COLO668 (cell line): ENCODE measurements around the gene ARHGEF19.
"Not testable (repeated sequence)": the region's sequence is repeated elsewhere in the genome, so short reads cannot be mapped to it uniquely, and the experiment has no call there.

Experiments used
- DNase-seq: peaks from one replicate; lab custom pipeline; 2025; ENCODE audit not compliant: unreplicated experiment; lab: John Stamatoyannopoulos, UW

ARHGEF19 gene

DNA sequence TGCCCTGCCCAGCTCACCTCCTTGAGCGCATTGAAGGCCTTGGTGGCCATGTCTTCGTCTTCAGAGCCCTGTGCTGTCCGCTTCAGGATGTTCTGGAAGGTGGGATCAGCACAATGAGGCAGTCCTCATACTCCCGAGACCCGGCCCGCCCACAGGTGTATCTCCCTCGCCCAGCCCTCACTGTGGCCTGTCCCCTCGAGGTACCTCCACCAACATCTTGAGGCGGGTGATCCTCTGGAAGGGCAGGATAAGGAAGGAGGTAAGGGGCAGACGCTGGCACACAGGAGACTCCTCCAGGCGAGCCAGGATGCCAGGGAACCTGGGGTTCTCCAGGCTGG is 7.1 kb downstream of the ARHGEF19 start:
- no peak for DNase-seq

DNA sequence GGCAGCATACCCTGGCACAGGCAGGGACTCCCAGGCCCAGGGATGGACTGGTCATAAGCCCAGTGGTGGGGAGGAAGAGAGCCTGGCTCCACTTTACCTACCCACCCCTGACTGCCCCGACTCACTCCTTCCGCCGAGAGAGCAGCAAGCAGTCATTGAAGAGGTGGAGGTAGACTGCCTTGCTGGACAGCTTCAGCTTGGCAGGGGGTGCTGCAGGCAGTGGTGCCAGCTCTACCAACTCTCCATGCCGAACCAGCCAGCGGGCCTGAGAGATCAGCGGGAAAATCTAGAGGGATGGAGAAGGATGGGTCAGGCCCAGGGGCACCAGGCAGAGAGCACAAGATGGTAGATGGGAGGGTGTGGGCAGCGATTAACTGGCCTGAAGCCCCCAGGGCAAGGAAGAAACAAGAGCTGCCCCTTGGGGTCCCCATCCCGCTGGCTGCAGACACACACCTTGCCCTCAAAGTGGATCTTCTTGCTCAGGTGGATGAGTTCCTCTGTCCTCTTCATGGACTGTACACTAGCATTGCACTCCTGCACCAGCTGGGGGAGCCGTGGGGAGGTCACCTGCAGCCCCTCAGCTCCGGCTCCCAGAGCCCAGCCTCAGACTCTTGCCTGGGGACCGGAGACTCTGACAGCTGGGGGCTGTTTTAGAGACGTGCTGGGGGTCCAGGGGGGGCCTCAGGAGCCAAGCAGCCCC is 7.7 kb downstream of the ARHGEF19 start:
- DNase-seq: peak; percentile 70

DNA sequence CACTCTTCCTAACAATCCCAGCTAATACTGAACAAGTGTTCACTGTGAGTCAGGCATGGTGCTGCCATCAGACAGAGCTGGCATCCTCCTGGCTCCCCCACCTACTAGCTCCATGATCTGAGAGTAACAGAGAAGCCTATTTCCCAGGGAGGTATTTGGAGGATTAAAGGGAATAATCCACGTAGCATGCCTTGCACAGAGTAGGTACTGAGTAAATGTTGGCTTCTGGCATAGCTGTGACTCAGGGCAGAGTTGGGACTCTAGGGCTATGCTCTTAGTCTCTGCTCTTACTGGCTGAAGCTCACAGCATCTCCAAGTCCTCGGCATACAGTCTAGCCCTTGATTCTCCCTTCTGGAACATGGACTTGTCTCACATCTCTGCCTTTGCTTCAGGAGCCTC is 8.2 kb downstream of the ARHGEF19 start:
- DNase-seq: no peak

DNA sequence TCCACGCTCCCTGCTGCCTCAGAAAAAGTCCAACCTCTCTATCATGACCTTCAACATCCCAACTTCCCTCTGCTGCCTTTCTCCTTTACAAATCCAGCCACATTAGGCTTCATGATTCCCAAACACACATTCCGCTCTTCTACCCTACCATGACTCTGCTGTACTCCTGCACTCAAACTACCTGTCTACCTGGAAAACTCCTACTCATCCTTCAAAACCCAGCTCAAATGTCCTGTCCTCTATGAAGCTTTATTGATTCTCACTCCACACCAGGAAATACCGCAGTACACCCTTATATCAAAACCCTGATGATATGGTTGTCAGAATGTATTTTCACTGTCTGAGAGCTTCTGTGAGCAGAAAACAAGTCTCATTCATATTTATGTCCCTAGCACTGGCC is 8.9 kb downstream of the ARHGEF19 start:
- DNase-seq: no peak

DNA sequence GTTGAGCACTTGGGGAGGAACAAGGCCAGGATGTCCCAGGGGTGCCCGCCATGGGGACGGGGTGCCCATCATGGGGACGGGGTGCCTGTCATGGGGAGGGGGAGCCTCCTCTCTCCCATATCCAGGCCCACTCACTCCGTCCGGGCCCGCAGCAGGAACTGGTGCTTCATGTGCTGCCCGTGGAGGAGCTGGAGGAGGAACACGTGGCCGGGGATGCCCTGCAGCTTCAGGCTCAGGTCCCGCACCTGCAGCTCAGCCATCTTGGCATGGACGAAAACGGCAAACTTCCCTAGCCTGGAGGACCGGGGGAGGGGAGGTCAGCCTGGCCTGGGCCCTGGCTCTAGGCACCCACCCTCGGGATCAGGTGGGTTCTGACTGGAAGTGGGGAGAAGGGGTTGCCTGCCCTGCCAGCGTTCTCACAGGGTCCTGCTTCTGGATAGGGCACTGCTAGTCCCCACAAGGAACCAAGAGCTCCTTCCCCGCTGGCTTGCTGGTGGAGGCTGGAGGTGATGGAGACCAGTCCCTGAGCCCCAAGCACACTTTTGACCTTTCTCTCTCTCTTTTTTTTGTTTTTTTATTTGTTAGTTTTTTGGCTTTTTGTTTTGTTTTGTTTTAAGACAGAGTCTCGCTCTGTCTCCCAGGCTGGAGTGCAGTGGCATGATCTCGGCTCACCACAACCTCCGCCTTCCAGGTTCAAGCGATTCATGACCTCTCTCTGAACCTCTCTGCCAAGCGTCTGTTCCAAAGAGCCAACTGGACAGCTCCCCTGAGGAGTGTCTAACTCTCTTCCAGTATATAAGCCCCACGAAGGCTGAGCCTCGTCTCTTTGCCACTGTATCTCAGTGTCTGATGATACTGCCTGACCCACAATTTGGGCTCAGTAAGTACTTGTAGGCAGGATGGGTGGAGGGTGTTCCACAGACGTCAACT is 9.9 kb downstream of the ARHGEF19 start:
- no peak for DNase-seq

DNA sequence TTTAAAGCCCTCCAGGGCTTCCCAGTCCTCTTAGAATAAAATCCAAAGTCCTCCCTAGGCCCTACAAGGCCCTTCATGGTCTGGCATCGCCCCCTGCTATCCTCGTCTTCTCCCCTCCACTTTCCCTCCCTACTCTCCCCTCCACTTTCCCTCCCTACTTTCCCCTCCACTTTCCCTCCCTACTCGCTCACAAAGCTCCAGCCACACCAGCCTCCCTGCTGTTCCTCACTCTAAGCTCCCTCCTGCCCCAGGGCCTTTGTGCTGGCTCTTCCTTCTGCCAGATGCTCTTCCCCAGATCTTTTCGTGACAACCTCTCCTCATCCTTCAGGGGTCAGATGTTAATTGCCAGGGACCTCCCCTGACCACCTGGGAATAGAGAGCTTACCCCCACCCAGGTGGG is 12.8 kb downstream of the ARHGEF19 start:
- no peak for DNase-seq

DNA sequence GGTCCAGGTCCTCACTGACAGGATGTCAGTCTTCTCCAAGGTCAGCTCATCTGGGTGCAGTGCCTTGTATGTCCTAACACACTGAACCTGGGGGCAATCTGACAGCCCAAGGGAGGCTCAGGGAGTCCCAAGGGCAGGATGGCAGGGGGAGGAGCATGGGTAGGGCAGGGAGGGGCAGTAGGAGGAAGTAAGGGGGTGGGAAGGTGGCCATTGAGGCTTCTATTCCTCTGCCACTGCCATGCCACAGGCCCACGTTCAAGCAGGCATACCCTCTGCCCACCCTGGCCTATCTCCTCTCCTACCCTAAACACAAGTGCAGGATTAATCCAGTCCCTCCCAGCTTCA is 13.3 kb downstream of the ARHGEF19 start:
- no peak for DNase-seq

DNA sequence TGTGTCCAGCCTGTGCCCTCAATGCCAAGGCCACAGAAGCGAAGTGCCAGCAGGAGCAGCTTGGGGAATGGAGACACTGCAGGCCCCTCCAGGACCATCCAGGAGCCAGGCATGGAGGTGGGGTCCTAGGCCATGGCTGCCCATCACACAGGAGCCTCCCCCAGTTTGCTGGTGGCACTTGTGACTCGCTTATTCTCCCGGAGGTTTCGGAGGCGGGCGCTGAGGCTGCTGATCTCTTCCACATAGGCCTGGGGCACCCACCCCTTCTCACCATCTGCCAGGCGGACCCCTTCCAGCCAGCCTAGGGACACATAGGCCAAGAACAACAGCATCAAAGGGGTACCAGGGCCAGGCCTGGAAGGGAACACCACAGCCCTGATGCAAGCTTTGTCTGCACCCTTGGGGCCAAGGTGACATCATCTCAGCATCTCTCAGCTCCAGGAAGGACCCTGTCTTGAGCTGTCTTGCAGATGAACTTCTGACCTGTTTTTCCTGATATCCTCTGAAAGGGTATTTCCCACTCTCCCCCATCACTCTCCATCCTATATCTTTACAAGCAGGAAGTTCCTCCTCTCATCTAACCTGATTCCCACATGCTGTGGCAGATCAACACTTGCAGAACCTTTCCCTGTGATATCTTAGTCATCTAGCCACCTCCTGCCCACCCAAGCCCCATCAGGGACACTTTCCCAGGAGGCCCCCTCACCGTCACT is 13.9 kb downstream of the ARHGEF19 start:
- no peak for DNase-seq

DNA sequence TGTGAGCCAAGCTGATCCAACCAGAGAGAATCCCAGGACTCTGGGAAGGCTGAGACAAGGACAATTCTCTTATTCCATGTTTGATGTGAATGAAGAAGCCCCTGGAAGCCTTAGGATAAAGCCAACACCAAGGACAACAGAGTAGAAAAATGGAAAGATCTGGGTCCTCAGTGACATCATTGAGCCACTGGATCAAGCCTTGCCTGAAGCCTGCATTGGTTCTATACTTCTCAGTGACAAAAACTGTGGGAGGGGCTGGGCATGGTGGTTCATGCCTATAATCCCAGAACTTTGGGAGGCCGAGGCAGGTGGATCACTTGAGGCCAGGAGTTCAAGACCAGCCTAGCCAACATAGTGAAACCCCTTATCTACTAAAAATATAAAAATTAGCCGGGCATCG is 15.6 kb downstream of the ARHGEF19 start:
- no peak for DNase-seq

DNA sequence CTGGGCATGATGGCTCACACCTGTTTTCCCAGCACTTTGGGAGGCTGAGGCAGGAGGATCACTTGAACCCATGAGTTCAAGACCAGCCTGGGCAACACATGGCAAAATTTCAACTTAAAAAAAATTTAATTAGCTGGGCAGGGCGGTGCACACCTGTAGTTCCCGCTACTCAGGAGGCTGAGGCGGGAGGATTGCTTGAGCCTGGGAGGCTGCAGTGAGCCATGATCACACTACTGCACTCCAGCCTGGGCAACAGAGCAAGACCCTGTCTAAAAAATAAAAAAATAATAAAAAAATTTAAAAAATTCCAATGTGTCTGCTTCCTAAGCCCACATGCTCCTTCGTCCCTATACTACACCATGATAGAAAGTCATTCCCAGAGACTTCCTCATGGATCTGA is 16.3 kb downstream of the ARHGEF19 start:
- DNase-seq: not testable (repeated sequence)

DNA sequence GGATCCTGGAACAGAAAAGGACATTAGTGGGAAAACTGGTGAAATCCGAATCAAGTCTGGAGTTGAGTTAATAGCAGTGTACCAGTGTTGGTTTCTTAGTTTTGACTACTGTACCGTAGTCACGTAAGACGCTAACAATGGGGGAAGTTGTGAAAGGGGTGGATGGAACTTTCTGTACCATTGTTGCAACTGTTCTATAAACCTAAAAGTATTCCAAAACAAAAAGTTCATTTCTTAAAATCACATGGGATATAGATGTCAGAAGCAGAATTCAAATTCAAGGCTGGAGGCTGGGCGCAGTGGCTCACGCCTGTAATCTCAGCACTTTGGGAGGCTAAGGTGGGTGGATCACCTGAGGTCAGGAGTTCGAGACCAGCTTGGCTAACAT is 16.9 kb downstream of the ARHGEF19 start:
- DNase-seq: no peak

DNA sequence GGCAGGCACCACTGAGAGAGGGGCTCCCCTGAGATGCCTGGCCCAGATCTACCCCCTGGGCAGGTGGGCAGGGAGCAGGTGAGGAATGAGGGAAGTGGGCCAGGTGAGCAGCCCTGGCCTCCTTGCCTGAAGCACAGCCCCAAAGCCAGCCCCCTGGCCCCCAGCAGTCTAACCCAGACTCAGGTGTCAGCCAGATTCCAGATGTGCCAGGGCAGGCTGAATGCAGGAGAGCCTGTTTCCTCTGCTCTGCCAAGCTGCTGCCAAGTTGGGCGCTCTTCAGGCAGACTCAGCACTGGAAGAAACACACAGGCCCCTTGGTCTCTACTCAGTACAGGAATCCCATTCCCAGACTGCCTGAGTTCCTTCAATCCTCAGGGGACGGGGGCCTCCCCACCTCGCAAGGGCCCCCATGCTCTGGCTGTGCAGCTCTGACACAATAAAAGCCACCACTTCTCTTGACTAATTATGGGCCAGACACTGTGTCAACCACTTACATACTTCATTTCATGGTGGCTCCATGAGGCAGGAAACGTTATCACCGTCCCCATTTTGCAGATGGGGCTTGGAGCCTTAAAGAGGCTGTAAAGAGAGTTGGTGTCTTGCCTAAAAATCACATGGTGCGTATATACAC is 20.4 kb downstream of the ARHGEF19 start:
- no peak for DNase-seq

DNA sequence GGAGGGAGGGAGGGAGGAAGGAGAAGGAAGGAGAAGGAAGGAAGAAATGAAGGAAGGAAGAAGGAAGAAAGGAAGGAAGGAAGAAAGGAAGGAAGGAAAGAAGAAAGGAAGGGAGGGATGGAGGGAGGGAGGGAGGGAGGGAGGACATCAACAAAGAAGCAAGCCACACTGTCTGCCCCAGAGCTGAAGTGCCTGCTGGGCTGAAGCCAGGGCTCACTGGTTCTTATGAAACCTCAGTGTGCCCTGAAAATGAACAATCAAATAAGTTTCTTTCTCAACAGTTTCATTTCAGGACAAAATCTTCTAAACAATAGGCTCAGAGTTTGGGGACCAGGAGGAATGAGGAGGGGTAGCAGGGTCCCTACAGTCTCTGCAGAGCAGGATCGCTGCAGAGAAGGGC is 21.1 kb downstream of the ARHGEF19 start:
- no peak for DNase-seq

DNA sequence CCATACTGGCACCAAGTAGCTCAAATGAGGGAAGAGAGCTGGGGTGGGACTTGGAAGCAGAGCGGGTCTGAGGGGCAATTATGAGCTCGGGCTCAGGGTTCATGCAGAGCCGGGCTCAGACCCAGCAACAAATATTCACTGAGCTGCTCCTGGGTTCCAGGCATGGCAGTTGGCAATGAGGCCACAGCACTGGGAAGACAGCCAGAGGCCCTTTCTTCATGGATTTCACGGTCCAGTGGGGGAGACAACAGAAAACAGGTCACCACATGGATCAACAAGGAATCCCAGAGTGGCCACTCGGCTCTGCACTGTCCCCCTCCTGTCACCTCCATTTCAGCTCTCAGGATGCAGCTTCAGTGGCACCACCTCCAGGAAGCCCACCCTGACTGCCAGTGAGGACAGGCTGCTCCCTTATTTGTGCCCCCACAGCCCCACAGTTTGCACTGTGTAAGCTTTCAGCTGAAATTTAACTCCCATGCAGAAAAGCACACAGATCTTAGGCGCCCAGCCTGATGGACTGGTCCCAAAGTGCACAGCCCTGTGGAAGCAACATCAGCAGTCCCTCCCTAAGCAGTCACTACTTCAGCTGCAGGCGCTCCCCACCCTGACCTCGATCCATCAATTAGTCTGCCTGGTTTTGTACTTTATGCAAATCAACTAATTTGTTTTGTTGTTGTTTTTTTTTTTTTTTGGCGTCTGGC is 22.4 kb downstream of the ARHGEF19 start:
- DNase-seq: no peak

DNA sequence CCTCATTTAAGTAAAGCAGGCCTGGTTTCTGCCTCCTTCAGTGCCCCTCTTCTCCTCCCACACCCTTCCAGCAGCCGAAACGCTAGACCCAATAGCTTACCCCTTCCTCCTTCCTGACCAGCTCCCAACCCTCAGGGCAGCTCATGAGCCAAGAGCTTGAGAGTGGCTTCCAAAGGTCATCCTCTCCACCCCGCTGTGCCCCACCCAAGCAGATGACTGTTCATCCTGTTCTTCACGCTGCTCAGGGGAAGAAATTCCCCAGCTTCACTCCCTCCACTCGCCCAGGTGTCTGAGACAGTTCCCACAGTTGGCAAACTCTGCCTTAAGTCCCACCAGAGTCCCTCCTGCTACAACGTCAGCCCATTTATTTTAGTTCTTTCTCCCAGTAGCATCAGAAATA is 23.4 kb downstream of the ARHGEF19 start:
- DNase-seq: no peak

DNA sequence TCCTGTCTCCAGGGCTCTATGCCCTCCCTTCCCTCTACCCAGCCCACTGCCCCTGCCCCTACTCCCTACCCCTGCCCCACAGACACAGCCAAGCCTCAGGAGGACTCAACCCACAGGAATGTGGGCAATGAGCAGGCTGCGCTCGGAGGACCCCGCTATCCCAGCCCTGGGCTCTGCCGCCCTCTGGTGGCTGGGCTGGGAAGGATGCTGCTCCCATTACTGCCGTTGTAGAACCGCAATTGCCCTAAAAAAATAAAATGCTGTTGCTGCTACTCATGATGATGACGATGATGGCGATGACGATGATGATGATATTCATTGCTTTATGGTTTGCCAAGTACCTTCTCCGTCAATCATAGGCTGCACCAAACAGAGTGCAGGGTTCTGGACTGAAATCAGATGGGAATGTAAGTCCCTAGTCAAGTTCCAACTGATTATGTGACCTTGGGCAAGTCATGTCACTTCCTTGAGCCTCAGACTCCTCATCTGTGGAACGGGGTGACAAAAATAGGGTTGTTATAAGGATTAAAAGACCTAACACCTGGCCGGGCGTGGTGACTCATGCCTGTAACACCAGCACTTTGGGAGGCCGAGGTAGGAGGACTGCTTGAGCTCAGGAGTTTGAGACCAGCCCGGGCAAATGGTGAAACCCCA is 24.6 kb downstream of the ARHGEF19 start:
- DNase-seq: peak; percentile 78

DNA sequence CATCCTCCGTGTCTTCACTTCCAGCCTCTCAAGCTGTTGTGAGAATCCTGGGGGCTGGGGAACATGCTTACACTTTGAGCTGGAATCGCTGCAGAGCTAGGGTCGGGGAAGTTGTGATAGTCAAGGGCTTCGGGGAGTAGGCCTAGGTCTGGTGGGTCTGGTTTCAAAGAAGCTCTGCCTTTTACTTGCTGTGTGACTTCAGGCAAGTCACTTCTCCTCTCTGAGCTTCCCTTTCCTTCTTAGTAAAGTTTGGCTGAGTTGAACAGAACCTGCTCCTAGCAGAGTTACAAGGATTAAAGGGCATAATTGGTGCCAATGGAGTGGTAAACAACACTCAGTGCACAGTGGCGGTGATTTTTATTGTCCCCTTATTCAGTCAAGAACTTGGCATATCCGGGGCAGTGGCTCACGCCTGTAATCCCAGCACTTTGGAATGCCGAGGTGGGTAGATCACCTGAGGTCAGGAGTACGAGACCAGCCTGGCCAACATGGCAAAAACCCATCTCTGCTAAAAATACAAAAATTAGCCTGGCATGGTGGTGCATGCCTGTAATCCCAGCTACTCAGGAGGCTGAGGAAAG is 25.7 kb downstream of the ARHGEF19 start:
- no peak for DNase-seq

DNA sequence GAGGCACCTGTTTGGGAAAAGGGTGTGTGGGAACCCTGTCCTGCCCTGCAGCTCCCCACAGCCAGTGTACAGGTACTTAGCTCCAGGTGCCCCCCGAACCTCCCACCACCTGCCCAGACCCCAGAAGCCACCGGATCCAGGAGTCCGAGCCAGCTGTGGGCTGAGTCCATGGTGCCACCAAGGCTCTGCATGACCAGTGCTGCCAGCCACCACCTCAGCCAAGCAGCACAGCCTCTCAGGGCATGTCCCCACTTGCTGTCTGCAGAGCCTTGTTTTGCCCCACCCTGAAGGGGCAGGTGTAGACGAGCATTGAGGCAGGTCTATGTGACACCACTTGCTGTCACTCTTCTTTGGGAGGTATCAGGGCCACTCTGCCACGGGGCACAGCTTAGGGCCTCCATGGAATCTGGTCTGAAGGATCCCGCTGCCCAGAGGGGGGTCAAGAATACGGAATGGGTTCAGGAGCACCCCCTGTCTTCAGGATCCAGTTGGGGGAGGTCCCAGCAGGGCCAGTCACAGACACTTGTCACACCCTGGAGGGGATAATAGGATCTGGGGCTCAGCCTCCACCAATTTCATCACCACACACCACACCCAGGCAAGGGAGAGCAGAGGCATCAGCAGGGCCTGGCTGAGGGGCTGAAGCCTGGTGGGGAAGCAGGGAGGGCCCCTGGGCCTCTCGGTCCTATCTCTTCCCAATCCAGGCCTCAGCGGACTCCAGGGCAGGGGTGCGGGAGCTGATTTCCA is 27.7 kb downstream of the ARHGEF19 start:
- no peak for DNase-seq

DNA sequence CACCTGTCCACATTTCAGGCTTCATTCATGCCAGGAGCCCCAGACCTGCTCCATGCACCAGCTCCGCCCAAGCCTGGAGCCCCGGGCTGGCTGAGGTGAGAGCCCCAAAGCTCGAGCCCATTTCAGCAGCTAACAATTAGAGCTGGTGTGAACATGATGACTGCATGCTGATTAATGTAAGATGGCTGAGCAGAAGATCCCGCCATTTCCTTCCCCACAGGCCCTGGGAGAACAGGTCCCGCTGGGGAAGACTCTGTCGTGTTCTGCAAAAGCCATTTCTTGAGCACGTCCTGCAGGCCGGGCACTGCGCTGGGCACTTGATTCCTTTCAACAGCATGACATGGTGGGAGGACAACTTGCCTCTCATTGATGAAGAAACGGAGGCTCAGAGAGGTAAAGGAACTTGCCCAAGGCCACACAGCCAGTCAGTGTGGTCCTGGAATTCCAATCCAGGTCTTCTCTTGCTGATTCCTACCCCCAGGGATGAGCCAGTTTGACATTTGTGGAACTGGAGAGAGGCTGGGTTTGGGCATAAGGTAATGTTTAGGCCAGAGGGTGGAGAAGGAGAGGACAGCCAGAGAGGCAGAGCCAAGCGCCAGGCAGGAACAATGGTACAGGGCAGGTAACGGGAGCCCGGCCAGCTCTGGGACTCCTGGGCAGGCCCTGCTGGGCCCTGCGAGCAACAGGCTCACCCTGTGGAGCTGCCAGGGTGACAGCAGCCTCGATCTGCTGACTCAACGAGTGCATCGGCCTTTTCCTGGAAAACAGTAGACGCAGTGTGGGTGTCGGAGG is 28.5 kb downstream of the ARHGEF19 start:
- DNase-seq: no peak
